Memory B cell (primary cell): ENCODE results near the gene NTNG1.
"Not testable (repeated sequence)": the region's sequence is repeated elsewhere in the genome, so short reads cannot be mapped to it uniquely, and the experiment has no call there.

Experiments used
- ATAC-seq: fragments of 150-1000 bp; cut with Tn5 transposase; 2 replicates; pipeline ENCODE4 v1.10.0; 2021; ENCODE audit warnings: low read depth, mild to moderate bottlenecking, moderate library complexity
- DNase-seq, 2 donors: peaks; one replicate each; pipeline ENCODE4 v3.0.0; 2022; ENCODE audit warnings: low spot score in 2 of 2
- H3K27ac Mint-ChIP-seq: one replicate; pipeline ENCODE4 v1.8.0; 2022; ENCODE audit warnings: mild to moderate bottlenecking, moderate library complexity, mixed read lengths
- H3K27me3 Mint-ChIP-seq: one replicate; pipeline ENCODE4 v1.8.0; 2022; ENCODE audit warnings: mixed read lengths
- H3K36me3 Mint-ChIP-seq: one replicate; pipeline ENCODE4 v1.8.0; 2022; ENCODE audit warnings: mild to moderate bottlenecking, mixed read lengths
- H3K4me1 Mint-ChIP-seq: one replicate; pipeline ENCODE4 v1.8.0; 2022; ENCODE audit warnings: mixed read lengths
- H3K4me3 Mint-ChIP-seq: one replicate; pipeline ENCODE4 v1.8.0; 2022; ENCODE audit warnings: mild to moderate bottlenecking, moderate library complexity, mixed read lengths
- H3K9me3 Mint-ChIP-seq: one replicate; pipeline ENCODE4 v1.8.0; 2022; ENCODE audit warnings: mixed read lengths

Gene NTNG1

DNA sequence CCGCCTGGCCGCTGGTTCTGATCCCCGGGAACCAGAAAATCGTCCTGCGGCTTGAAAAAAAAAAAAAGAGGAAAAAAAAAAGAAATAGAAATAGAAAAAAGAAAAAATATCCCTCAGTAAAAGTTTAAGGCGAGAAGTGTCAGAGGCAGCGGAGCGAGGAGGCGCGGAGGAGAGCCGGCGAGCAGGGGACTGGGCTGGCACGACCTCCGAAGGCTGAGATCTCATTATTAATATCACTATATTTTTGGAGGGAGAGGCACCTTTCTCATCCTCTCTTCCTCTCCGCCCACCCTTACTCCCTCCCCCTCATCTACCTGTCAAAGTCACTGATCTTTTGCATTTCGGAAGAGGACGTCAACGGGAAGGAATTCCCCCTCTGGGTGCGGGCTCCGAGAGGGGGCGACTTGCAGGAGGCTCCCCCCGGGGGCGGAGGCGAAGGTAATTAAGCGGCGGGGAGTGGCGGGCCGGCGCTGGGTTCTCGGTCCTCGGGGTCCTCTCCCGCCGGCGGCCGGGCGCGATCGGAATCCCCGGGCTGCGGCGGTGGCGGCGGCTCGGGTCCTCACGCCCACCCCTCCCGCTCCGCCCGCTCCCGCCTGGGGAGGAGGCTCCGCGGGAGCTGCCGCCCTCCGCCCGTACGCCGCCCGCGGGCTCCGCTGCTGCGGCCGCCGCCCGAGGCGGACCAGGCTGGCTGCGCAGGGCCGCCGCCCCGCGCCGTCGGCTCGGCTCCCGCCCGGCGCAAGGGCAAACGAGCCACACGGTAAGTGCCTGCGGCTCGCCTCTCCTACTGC is at the start of gene NTNG1:
Gene NTNG1 (plus strand): TSS at position 337 of the 788 bp plus-strand sequence.
- DNase-seq (peak; percentile 53 to 56), ATAC-seq (peak; percentile 72)
- H3K36me3 Mint-ChIP-seq: no peaks in the 10 kb centered on the region
- peaks cover 1% of the 10 kb centered on the region for H3K27me3 Mint-ChIP-seq
- H3K27ac Mint-ChIP-seq: peak within 1 kb of the TSS; percentile 86
- H3K4me1 Mint-ChIP-seq: peaks cover 15% of the 10 kb centered on the region
- H3K4me3 Mint-ChIP-seq: peak within 1 kb of the TSS; percentile 96
- no peaks in the 10 kb centered on the region for H3K9me3 Mint-ChIP-seq

GRCh38 chr1:107091418-107091817 is 49.4 kb upstream of the NTNG1 start:
- Mint-ChIP-seq H3K4me3 (no peak overlapping the region), H3K27ac (no peak overlapping the region), H3K27me3 (no peaks in the 10 kb centered on the region), H3K9me3 (peaks cover 2% of the 10 kb centered on the region), H3K4me1 (no peaks in the 10 kb centered on the region), H3K36me3 (peaks cover 2% of the 10 kb centered on the region)
- ATAC-seq (no peak), DNase-seq (no peak)

DNA sequence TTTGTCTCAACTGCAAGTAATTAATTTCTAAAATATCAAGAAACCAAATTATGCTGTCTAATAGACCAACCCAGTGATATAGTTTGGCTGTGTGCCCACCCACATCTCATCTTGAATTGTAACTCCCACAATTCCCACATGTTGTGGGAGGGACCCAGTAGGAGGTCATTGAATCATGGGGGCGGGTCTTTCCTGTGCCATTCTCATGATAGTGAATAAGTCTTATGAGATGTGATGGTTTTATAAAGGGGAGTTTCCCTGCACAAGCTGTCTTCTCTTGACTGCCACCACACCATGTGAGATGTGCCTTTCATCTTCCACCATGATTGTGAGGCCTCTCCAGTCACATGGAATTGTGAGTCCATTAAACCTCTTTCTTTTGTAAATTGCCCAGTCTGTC is 47.4 kb upstream of the NTNG1 start:
- not testable (repeated sequence) for H3K4me3 Mint-ChIP-seq, DNase-seq, H3K27me3 Mint-ChIP-seq, H3K9me3 Mint-ChIP-seq, ATAC-seq, H3K4me1 Mint-ChIP-seq, H3K36me3 Mint-ChIP-seq, H3K27ac Mint-ChIP-seq

- Mint-ChIP-seq H3K4me3 (no peak overlapping the region), H3K36me3 (peaks cover 2% of the 10 kb centered on the region), H3K9me3 (peaks cover 5% of the 10 kb centered on the region), H3K27me3 (peaks cover 2% of the 10 kb centered on the region), H3K4me1 (peaks cover 2% of the 10 kb centered on the region), H3K27ac (no peak overlapping the region)
- no peak for DNase-seq
- ATAC-seq: no peak
Observed at GRCh38 chr1:107095647-107096046, 45.2 kb upstream of the NTNG1 start.

- no peak overlapping the region for H3K27ac Mint-ChIP-seq
- H3K36me3 Mint-ChIP-seq: peaks cover 2% of the 10 kb centered on the region
- no peak for DNase-seq
- H3K4me1 Mint-ChIP-seq: peaks cover 9% of the 10 kb centered on the region
- no peak overlapping the region for H3K4me3 Mint-ChIP-seq
- ATAC-seq: no peak
- H3K9me3 Mint-ChIP-seq: peaks cover 5% of the 10 kb centered on the region
- peaks cover 2% of the 10 kb centered on the region for H3K27me3 Mint-ChIP-seq
Observed at GRCh38 chr1:107096690-107097089, 44.1 kb upstream of the NTNG1 start.

DNA sequence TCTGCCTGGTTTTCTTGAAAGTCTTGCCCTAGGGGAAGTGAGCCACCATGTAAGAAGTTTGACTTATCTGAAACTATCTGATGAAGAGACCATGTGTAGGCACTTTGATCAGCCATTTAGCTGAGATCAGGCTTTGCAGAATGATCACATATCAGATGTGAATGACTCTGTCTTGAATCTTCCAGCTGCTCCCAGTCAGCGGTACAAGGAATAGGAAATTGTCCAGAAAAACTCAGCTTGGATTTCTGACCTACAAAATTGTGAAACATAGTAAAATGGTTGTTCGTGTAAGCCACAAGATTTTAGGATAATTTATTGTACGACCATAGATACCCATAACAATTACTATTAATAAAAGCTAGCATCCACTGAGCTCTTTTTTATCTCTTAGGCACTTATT is 41.9 kb upstream of the NTNG1 start:
- Mint-ChIP-seq H3K27me3 (peaks cover 2% of the 10 kb centered on the region), H3K4me1 (peaks cover 9% of the 10 kb centered on the region), H3K9me3 (peaks cover 5% of the 10 kb centered on the region), H3K36me3 (no peaks in the 10 kb centered on the region), H3K27ac (no peak overlapping the region), H3K4me3 (no peak overlapping the region)
- ATAC-seq (no peak), DNase-seq (no peak)

DNA sequence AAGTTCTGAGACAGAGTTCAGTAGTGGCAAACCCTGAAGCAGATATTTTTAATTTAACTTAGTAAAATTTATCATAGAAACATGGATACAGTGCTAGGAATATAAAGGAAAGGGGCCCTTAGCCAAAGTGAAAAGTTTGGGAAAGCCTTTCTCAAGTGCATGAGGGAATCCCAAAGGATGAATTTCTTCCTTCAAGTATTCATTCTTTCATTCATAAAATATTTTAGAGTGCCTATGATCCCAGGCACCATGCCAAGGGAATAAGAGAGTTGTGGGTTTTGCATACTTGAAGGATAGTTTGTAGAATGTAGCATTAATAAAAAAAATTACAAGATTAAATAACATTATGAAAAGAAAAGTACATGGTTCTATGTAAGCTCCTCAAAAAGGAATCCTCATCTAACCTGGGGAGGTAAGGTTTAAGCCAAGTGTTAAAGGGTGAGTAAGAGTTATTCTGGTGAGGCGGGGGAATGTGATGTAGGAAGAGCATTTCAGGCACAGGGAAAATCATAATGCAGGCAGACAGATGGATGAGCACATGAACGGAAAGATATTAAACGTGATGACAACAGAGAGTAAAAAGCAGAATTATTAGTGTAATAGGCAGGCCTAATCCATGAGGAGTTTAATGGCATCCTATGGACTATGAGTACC is 40.4 kb upstream of the NTNG1 start:
- no peak for DNase-seq
- H3K4me3 Mint-ChIP-seq: no peak overlapping the region
- H3K9me3 Mint-ChIP-seq: peaks cover 5% of the 10 kb centered on the region
- peaks cover 9% of the 10 kb centered on the region for H3K4me1 Mint-ChIP-seq
- no peak overlapping the region for H3K27ac Mint-ChIP-seq
- peaks cover 2% of the 10 kb centered on the region for H3K27me3 Mint-ChIP-seq
- no peaks in the 10 kb centered on the region for H3K36me3 Mint-ChIP-seq
- no peak for ATAC-seq

DNA sequence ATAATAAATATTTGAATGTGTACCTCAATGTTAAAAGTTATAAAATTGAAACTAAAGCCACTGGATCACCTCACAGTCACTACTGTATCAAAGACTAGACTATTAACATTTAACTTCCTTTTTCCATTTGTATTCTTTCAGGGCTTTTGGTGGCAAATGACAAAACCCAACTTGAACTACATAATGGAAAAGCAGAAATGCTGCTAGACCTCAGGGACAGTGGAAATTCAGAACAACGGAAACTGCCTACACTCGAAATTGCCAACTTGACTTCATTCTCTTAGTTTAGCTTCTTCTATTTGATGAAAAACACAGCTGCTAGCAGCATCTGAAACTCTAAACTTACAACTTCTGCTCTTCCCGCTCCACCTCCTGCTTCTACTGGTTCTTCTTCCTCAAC is 34.9 kb upstream of the NTNG1 start:
- peaks cover 10% of the 10 kb centered on the region for H3K4me1 Mint-ChIP-seq
- ATAC-seq (no peak), DNase-seq (no peak)
- no peak overlapping the region for H3K27ac Mint-ChIP-seq
- no peaks in the 10 kb centered on the region for H3K36me3 Mint-ChIP-seq
- no peaks in the 10 kb centered on the region for H3K9me3 Mint-ChIP-seq
- no peak overlapping the region for H3K4me3 Mint-ChIP-seq
- H3K27me3 Mint-ChIP-seq: no peaks in the 10 kb centered on the region

DNA sequence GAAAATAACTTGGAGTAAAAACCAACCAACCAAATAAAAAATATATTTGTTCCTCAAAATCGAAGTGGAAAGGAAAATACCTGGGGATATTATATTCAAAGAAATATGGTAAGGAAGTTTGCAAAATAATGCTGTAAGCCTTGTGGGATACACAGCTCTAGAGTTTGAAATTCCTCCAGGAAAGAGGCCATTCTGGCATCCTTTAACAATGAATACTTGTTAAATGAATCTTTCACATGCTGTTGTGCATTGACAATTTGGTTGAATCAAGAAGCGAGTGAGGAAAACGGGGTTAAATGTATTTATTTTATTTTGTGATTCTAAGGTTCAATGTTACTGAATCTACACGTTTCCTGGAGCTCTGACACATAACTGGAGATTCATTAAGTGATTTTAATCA is 30.5 kb upstream of the NTNG1 start:
- Mint-ChIP-seq H3K4me1 (peaks cover 3% of the 10 kb centered on the region), H3K36me3 (no peaks in the 10 kb centered on the region), H3K9me3 (no peaks in the 10 kb centered on the region), H3K27me3 (no peaks in the 10 kb centered on the region), H3K4me3 (no peak overlapping the region), H3K27ac (no peak overlapping the region)
- DNase-seq (no peak), ATAC-seq (no peak)

GRCh38 chr1:107116306-107116790 is 24.5 kb upstream of the NTNG1 start:
- Mint-ChIP-seq H3K4me1 (no peaks in the 10 kb centered on the region), H3K36me3 (no peaks in the 10 kb centered on the region)

DNA sequence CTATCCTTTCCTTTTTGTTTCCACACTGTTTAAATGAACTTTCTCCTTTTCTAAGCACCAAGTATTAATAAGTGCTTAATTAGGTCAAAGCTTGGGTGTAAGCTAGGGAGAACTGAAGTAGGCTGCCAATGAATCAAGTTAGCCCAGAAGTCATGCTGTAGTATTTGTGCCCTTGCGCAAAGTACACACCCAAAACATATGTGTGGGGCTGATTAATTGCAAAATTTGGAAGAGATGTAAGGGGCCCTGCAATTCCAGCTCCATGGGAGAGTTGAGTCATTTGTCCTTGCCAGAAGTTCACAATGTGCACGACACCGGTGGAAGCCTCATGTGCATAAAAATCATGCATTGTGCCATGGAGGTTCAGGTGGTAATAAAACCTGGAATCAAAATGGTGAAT is 18.6 kb upstream of the NTNG1 start:
- Mint-ChIP-seq H3K36me3 (no peaks in the 10 kb centered on the region), H3K4me3 (no peak overlapping the region), H3K27me3 (peaks cover 6% of the 10 kb centered on the region), H3K9me3 (no peaks in the 10 kb centered on the region), H3K27ac (no peak overlapping the region), H3K4me1 (no peaks in the 10 kb centered on the region)
- ATAC-seq: no peak
- DNase-seq: no peak

More at GRCh38 chr1:107116306-107116790, 24.5 kb upstream of the NTNG1 start:
- Mint-ChIP-seq H3K9me3 (no peaks in the 10 kb centered on the region), H3K27ac (no peak overlapping the region), H3K27me3 (peaks cover 5% of the 10 kb centered on the region), H3K4me3 (no peak overlapping the region)
- no peak for DNase-seq
- ATAC-seq: no peak

DNA sequence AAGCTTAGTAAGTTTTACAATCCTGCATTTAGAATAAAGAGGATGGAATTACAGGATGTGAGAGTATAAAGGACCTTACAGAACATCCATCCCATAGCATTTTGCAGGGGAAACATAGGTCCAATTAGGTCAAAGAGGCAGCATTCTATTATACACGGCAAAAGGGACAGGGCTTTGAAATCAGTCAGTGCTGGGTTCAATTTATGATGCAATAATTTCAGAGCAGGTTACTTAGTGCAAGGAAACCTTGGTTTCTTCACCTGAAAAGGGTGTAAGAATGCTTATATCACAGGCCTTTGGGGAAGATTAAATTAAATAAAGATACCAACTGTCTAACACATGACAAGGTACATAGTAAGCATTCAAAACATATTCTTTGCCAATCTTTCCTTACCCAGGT is 17.1 kb upstream of the NTNG1 start:
- Mint-ChIP-seq H3K27me3 (peaks cover 6% of the 10 kb centered on the region), H3K9me3 (no peaks in the 10 kb centered on the region), H3K4me1 (no peaks in the 10 kb centered on the region), H3K36me3 (no peaks in the 10 kb centered on the region), H3K4me3 (no peak overlapping the region), H3K27ac (no peak overlapping the region)
- ATAC-seq: no peak
- DNase-seq: no peak

DNA sequence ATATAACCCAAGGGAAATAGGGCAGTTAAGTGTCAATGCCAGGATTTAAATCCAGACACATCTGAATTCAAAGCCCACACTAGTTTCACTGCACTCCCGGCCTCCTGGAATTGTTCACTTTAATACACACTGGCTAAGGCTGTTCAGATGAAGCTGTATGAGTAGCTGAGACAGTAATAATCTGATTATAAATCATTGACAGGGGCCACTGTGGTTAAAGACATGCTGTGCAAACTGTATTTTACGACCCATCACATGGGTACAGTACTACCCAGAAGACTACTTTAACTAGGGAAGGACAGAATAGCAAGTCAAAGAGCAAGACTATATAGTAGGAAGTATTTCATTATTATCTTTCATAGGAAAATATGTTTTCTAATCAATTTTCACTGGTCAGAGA is 16.1 kb upstream of the NTNG1 start:
- no peaks in the 10 kb centered on the region for H3K9me3 Mint-ChIP-seq
- no peaks in the 10 kb centered on the region for H3K4me1 Mint-ChIP-seq
- no peak overlapping the region for H3K4me3 Mint-ChIP-seq
- H3K27ac Mint-ChIP-seq: no peak overlapping the region
- DNase-seq (no peak), ATAC-seq (no peak)
- no peaks in the 10 kb centered on the region for H3K36me3 Mint-ChIP-seq
- H3K27me3 Mint-ChIP-seq: peaks cover 6% of the 10 kb centered on the region

GRCh38 chr1:107132195-107132594 is 8.6 kb upstream of the NTNG1 start:
- no peaks in the 10 kb centered on the region for H3K27me3 Mint-ChIP-seq
- DNase-seq: no peak
- no peaks in the 10 kb centered on the region for H3K9me3 Mint-ChIP-seq
- no peak overlapping the region for H3K27ac Mint-ChIP-seq
- H3K4me3 Mint-ChIP-seq: no peak overlapping the region
- ATAC-seq: peak; percentile 78
- no peaks in the 10 kb centered on the region for H3K36me3 Mint-ChIP-seq
- peaks cover 5% of the 10 kb centered on the region for H3K4me1 Mint-ChIP-seq
